ENCODE results near the gene SSTR3. TPM values are rescaled to one million over a fixed set of nuclear protein-coding genes. Genes with fewer than 3 reads are reported as not detected.
"Not testable (repeated sequence)": the region's sequence is repeated elsewhere in the genome, so short reads cannot be mapped to it uniquely, and the experiment has no call there.

The SSTR3 gene
- total RNA-seq, 1 donor from 2014 or later: not detected

- DNase-seq (ENCODE audit: extremely low read depth, low read depth, low spot score): no peak
Observed at GRCh38 chr22:37213218-37213855, 1.1 kb upstream of the SSTR3 start.

GRCh38 chr22:37211866-37212173 lies 457 bp downstream of the SSTR3 start:
- DNase-seq (ENCODE audit: extremely low read depth, low read depth, low spot score): no peak

- DNase-seq (ENCODE audit: extremely low read depth, low read depth, low spot score): no peak
Observed at GRCh38 chr22:37211075-37211865, 1.0 kb downstream of the SSTR3 start.

GRCh38 chr22:37210041-37210803 lies 2.1 kb downstream of the SSTR3 start:
- DNase-seq (ENCODE audit: extremely low read depth, low read depth, low spot score): no peak

GRCh38 chr22:37209140-37209845 lies 3.0 kb downstream of the SSTR3 start:
- DNase-seq (ENCODE audit: extremely low read depth, low read depth, low spot score): no peak

- DNase-seq (ENCODE audit: extremely low read depth, low read depth, low spot score): no peak
Observed at GRCh38 chr22:37208401-37209139, 3.7 kb downstream of the SSTR3 start.

GRCh38 chr22:37207981-37208380 lies 4.3 kb downstream of the SSTR3 start:
- no peak for DNase-seq (ENCODE audit: extremely low read depth, low read depth, low spot score)

- no peak for DNase-seq (ENCODE audit: extremely low read depth, low read depth, low spot score)
Observed at GRCh38 chr22:37206841-37207821, 5.1 kb downstream of the SSTR3 start.

- DNase-seq (ENCODE audit: extremely low read depth, low read depth, low spot score): no peak
Observed at GRCh38 chr22:37206118-37206840, 6.0 kb downstream of the SSTR3 start.

GRCh38 chr22:37205046-37205445 lies 7.2 kb downstream of the SSTR3 start:
- no peak for DNase-seq (ENCODE audit: extremely low read depth, low read depth, low spot score)

- no peak for DNase-seq (ENCODE audit: extremely low read depth, low read depth, low spot score)
Observed at GRCh38 chr22:37204045-37204655, 8.1 kb downstream of the SSTR3 start.

GRCh38 chr22:37203354-37204044 lies 8.8 kb downstream of the SSTR3 start:
- no peak for DNase-seq (ENCODE audit: extremely low read depth, low read depth, low spot score)

GRCh38 chr22:37202716-37203115 lies 9.6 kb downstream of the SSTR3 start:
- no peak for DNase-seq (ENCODE audit: extremely low read depth, low read depth, low spot score)

GRCh38 chr22:37202001-37202555 lies 10.2 kb downstream of the SSTR3 start:
- DNase-seq (ENCODE audit: extremely low read depth, low read depth, low spot score): no peak

GRCh38 chr22:37201443-37201820 lies 10.8 kb downstream of the SSTR3 start:
- DNase-seq (ENCODE audit: extremely low read depth, low read depth, low spot score): not testable (repeated sequence)

- DNase-seq (ENCODE audit: extremely low read depth, low read depth, low spot score): no peak
Observed at GRCh38 chr22:37199760-37200108, 12.5 kb downstream of the SSTR3 start.

- DNase-seq (ENCODE audit: extremely low read depth, low read depth, low spot score): peak; percentile 81
Observed at GRCh38 chr22:37199103-37199759, 13.0 kb downstream of the SSTR3 start.
